ENCODE data around the gene GALM. TPM values are rescaled to one million over a fixed set of nuclear protein-coding genes. Genes with fewer than 3 reads are reported as not detected.

The GALM gene
- total and polyA plus RNA-seq, 2 of the 13 experiments (the other 11 are each of a cell fraction or from before 2014, with no cell fraction given): 65.5 to 90.0 TPM

DNA sequence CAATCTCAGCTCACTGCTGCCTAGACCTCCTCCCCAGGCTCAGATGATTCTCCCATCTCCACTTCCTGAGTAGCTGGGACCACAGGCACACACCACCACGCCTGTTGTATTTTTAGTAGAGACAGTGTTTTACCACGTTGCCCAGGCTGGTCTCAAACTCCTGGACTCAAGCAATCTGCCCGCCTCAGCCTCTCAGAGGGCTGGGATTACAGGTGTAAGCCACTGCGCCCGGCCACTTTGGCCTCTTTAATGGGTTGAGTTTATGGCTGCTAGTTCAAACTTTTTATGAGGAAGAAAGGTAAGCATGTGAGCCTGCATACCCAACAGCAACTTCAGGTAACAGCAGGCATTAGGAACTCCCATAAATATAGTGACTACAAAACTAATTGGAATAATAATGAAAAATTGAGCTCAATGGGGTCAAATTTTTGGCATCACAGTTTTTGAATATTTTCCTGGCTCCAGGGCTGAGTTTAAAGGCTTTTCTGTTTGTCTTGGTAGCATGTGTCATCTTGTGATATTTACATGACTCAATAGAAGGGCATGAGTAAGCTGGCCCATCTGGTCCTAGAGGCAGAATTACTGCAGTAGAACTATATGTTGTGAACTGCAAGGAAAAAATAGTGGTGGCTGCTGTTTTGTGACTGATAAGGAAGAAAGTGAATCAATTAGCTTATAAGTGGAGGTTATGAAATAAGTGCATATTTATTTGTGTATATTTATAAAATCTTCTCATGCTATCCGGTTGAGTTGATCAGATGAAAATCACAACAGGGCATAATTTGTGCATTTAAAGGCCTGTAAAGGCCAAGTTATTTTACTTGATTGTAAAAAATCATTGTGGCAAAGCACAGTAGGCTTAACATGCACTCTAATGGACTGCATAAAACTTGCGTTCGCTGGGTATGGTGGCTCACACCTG lies 24.8 kb downstream of the GALM start (continued):
- TF ChIP-seq, protein P1, sequence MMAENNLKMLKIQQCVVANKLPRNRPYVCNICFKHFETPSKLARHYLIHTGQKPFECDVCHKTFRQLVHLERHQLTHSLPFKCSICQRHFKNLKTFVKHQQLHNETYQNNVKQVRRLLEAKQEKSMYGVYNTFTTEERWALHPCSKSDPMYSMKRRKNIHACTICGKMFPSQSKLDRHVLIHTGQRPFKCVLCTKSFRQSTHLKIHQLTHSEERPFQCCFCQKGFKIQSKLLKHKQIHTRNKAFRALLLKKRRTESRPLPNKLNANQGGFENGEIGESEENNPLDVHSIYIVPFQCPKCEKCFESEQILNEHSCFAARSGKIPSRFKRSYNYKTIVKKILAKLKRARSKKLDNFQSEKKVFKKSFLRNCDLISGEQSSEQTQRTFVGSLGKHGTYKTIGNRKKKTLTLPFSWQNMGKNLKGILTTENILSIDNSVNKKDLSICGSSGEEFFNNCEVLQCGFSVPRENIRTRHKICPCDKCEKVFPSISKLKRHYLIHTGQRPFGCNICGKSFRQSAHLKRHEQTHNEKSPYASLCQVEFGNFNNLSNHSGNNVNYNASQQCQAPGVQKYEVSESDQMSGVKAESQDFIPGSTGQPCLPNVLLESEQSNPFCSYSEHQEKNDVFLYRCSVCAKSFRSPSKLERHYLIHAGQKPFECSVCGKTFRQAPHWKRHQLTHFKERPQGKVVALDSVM (CRISPR knock-in tag; IDR thresholded peaks at IDR 0.05): no peak
- TF ChIP-seq CC2D1A (CRISPR knock-in tag; IDR thresholded peaks at IDR 0.05): no peak
- no peak for TF ChIP-seq ZSCAN29 (CRISPR knock-in tag; conservative IDR thresholded peaks at IDR 0.05)
- TF ChIP-seq NCOA1 (CRISPR knock-in tag; IDR thresholded peaks at IDR 0.05): no peak
- TF ChIP-seq, protein P2, sequence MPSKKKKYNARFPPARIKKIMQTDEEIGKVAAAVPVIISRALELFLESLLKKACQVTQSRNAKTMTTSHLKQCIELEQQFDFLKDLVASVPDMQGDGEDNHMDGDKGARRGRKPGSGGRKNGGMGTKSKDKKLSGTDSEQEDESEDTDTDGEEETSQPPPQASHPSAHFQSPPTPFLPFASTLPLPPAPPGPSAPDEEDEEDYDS (CRISPR knock-in tag; IDR thresholded peaks at IDR 0.05): no peak
- TF ChIP-seq ZNF629 (CRISPR knock-in tag; conservative IDR thresholded peaks at IDR 0.05): no peak
- no peak for TF ChIP-seq ZNF329 (CRISPR knock-in tag; IDR thresholded peaks at IDR 0.05; ENCODE audit: low read depth)
- no peak for TF ChIP-seq MTF2 (CRISPR knock-in tag; IDR thresholded peaks at IDR 0.05; ENCODE audit: borderline replicate concordance)
- TF ChIP-seq, protein P3, sequence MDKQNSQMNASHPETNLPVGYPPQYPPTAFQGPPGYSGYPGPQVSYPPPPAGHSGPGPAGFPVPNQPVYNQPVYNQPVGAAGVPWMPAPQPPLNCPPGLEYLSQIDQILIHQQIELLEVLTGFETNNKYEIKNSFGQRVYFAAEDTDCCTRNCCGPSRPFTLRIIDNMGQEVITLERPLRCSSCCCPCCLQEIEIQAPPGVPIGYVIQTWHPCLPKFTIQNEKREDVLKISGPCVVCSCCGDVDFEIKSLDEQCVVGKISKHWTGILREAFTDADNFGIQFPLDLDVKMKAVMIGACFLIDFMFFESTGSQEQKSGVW (CRISPR knock-in tag; IDR thresholded peaks at IDR 0.05; ENCODE audit: borderline replicate concordance): no peak
- peak; percentile 54; the same call in 1 of the 2 replicates for TF ChIP-seq MBD4 (IDR thresholded peaks at IDR 0.05; ENCODE audit: borderline replicate concordance, low read length)
- TF ChIP-seq ZSCAN20 (CRISPR knock-in tag; IDR thresholded peaks at IDR 0.05; ENCODE audit: borderline replicate concordance): no peak
- TF ChIP-seq ZNF713 (CRISPR knock-in tag; IDR thresholded peaks at IDR 0.05): no peak
- TF ChIP-seq SOX6 (IDR thresholded peaks at IDR 0.05): no peak
- peak; percentile 17; the same call in 1 of the 2 replicates for TF ChIP-seq SOX6 (CRISPR knock-in tag; IDR thresholded peaks at IDR 0.05)
- no peak for TF ChIP-seq MEIS2 (CRISPR knock-in tag; IDR thresholded peaks at IDR 0.05)
- TF ChIP-seq, protein P4, sequence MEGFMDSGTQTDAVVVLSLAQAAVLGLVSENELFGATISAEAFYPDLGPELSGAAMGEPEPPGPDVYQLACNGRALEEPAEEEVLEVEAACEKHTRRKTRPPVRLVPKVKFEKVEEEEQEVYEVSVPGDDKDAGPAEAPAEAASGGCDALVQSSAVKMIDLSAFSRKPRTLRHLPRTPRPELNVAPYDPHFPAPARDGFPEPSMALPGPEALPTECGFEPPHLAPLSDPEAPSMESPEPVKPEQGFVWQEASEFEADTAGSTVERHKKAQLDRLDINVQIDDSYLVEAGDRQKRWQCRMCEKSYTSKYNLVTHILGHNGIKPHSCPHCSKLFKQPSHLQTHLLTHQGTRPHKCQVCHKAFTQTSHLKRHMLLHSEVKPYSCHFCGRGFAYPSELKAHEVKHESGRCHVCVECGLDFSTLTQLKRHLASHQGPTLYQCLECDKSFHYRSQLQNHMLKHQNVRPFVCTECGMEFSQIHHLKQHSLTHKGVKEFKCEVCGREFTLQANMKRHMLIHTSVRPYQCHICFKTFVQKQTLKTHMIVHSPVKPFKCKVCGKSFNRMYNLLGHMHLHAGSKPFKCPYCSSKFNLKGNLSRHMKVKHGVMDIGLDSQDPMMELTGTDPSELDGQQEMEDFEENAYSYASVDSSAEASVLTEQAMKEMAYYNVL (CRISPR knock-in tag; IDR thresholded peaks at IDR 0.05; ENCODE audit: borderline replicate concordance): no peak
- TF ChIP-seq ZMYM2 (CRISPR knock-in tag; IDR thresholded peaks at IDR 0.05): no peak
- TF ChIP-seq, protein P5, sequence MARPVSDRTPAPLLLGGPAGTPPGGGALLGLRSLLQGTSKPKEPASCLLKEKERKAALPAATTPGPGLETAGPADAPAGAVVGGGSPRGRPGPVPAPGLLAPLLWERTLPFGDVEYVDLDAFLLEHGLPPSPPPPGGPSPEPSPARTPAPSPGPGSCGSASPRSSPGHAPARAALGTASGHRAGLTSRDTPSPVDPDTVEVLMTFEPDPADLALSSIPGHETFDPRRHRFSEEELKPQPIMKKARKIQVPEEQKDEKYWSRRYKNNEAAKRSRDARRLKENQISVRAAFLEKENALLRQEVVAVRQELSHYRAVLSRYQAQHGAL (CRISPR knock-in tag; IDR thresholded peaks at IDR 0.05; ENCODE audit: not compliant biosample characterization): no peak
- TF ChIP-seq GFI1 (CRISPR knock-in tag; IDR thresholded peaks at IDR 0.05; ENCODE audit: borderline replicate concordance): no peak
- TF ChIP-seq ZSCAN30 (CRISPR knock-in tag; IDR thresholded peaks at IDR 0.05): no peak
- no peak for TF ChIP-seq ZFP36 (IDR thresholded peaks at IDR 0.05; ENCODE audit: borderline replicate concordance, low read depth, low read length, partially characterized antibody)
- no peak for TF ChIP-seq GTF2F1 (IDR thresholded peaks at IDR 0.05; ENCODE audit: low read length)
- TF ChIP-seq ZNF598 (CRISPR knock-in tag; IDR thresholded peaks at IDR 0.05; ENCODE audit: borderline replicate concordance): no peak
- peak; percentile 75 for TF ChIP-seq GATAD2A (CRISPR knock-in tag; IDR thresholded peaks at IDR 0.05)
- no peak for TF ChIP-seq ATAD3A (CRISPR knock-in tag; IDR thresholded peaks at IDR 0.05)

All from HepG2 (cell line).